ENCODE results near the gene FSD2.

DNA sequence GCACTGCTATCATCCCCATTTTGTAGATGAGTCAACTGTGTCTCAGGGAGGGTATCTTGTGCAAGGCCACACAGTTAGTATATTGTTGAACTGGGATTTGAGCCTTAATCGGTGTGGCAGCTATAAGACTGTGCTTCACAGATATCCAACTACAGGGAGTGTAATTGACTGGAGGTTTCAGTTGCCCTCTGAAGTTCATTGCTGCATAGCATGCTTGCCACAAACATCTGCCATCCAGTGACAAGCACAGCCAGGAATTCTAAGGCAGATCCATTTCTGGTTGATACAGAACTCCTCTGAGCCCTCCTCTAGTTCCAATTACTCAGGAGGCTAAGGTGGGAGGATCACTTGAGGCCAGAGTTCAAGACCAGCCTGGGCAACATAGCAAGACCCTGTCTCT lies 16.4 kb downstream of the FSD2 start:
- TF ChIP-seq POLR2A (IDR thresholded peaks at IDR 0.05; ENCODE audit: low read length) (no peak), GATA1 (IDR thresholded peaks at IDR 0.05; ENCODE audit: low read depth, low read length) (no peak)
